Fibroblast of mammary gland (primary cell): Measurements from ENCODE around the gene MMP2.

Experiments
- DNase-seq: peaks from one replicate; pipeline ENCODE4 v3.0.0-alpha.2; 2010; ENCODE audit warnings: low read depth
- H3K4me3 ChIP-seq: 2 replicates; pipeline ENCODE4 v1.5.1; 2011; ENCODE audit warnings: low read depth, mild to moderate bottlenecking, low read length, moderate library complexity; ENCODE audit not compliant: control insufficient read depth
- TF ChIP-seq, protein P1 (sequence below): conservative IDR thresholded peaks from 2 replicates; pipeline ENCODE4 v1.5.1; 2011; ENCODE audit warnings: low read depth, low read length, inconsistent platforms; ENCODE audit not compliant: control insufficient read depth, insufficient read depth

MMP2 gene

DNA sequence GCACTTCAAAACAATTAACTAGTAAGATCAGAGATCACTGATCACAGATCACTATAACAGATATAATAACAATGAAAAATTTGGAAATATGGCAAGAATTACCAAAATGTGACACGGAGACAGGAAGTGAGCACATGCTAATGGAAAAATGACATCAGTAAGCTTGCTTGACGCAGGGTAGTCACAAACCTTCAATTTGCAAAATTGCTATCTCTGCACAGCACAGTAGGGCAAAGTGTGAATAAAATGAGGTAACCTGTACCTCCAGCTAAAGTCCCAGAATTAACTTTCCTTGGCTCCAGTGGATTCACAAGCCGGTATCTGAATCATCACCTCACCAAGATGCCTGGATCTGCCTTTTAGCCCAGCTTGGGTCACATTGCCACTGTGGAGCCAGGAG lies 4.2 kb upstream of the MMP2 start:
- TF ChIP-seq, protein P1, sequence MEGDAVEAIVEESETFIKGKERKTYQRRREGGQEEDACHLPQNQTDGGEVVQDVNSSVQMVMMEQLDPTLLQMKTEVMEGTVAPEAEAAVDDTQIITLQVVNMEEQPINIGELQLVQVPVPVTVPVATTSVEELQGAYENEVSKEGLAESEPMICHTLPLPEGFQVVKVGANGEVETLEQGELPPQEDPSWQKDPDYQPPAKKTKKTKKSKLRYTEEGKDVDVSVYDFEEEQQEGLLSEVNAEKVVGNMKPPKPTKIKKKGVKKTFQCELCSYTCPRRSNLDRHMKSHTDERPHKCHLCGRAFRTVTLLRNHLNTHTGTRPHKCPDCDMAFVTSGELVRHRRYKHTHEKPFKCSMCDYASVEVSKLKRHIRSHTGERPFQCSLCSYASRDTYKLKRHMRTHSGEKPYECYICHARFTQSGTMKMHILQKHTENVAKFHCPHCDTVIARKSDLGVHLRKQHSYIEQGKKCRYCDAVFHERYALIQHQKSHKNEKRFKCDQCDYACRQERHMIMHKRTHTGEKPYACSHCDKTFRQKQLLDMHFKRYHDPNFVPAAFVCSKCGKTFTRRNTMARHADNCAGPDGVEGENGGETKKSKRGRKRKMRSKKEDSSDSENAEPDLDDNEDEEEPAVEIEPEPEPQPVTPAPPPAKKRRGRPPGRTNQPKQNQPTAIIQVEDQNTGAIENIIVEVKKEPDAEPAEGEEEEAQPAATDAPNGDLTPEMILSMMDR, result no peak
- no peak for DNase-seq
- H3K4me3 ChIP-seq, result no peak overlapping the region

DNA sequence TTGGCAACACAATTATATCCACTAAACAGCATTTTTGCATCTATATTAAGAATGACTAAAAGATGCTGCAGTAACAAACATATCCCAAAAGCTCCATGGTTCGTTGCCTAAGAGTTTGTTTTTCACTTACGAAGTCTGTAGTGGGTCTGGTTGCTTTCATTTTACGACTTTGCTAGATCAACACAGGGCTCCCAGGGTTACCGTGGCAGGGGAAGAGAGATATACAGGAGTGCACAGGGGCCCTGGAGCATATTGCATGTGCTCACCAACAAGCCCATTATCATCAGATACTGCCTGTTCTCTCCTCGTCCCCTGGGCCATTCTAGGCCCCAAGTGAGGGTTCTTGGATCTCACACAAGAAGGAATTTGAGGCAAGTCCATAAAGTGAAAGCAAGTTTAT lies 3.1 kb upstream of the MMP2 start:
- TF ChIP-seq, protein P1, result no peak
- DNase-seq, result no peak
- H3K4me3 ChIP-seq, result no peak overlapping the region

DNA sequence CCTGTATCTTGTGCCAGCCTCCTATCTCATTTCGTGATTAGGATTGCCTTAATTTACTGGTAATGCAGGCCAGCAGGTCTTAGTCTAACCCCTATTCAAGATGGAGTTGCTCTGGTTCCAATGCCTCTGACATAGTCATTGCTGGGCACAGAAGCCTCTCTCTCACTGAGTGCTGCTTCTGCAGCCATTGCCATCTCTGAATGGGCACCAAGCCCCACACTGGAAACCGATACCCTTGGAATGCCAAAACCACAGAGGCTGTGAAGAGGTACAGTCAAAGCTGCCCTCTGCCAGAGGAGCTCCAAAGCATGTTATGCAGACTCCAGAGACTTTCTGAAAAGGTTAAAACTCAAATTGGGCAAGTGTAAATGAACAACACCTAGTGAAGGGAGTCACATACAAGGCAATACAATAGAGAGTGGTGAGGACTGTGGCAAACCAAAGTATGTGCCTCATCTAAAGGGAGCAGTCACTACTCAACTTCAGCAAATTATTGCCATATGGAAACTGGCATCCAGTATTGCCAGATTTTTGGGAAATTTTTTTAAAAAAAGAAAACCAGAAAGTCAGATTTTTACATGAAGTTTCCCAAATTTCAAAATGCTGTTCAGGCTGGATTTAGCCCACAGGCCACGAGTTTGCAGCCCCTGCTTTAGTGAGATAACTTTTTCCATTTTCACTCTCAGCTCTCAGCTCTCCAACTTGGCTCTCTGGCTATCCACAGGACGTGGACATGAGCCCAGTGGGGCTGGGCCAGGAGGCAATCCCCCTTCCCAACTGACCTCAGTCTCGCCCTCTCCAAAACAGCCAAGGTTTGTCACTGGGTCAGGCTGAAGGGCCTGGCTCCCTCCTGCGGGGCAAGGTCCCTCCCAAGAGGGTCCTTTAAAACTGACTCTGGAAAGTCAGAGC lies 2.1 kb upstream of the MMP2 start:
- H3K4me3 ChIP-seq, result no peak overlapping the region
- TF ChIP-seq, protein P1, result no peak
- DNase-seq, result no peak

- H3K4me3 ChIP-seq, result no peak overlapping the region
- TF ChIP-seq, protein P1, result no peak
Measured at GRCh38 chr16:55477736-55478135, 1.3 kb upstream of the MMP2 start.

GRCh38 chr16:55479430-55480140 lies 587 bp downstream of the MMP2 start:
- TF ChIP-seq, protein P1, result no peak
- no peak for DNase-seq
- H3K4me3 ChIP-seq, result peak overlapping the region; percentile 92

More at GRCh38 chr16:55477736-55478135, 1.3 kb upstream of the MMP2 start:
- DNase-seq, result no peak

DNA sequence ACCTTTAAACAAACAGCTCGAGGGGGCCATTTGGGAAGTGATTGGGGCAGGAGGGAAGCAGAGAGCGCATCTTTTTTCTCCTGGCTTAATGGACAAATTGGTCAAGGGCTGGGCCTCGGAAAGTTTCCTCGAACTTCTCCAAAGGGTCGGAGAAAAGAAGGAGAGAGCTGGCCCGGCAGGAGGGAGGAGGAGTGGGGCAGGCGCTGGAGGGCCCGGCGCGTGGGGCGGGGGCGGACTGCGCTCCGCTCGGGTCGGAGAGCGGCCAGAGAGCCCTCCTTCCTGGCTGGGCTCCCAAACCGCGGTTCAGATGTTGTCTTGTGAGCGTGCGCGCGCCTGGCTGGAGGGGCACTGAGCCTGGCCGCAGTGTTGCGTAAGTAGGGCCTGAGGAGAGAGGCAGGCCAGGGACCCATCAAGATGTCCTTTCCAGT lies 1.2 kb downstream of the MMP2 start:
- TF ChIP-seq, protein P1, result no peak
- DNase-seq, result peak; percentile 93
- peak overlapping the region; percentile 92 for H3K4me3 ChIP-seq
